Activated naive CD8-positive, alpha-beta T cell treated with anti-CD3 and anti-CD28 coated beads, Interleukin-2, amount 50 U/mL, for 24 hours (primary cell): ENCODE results near the gene PDE4D.

Source experiments
- ATAC-seq: fragments of 150-1000 bp; cut with Tn5 transposase; one replicate; pipeline ENCODE4 v1.10.0; 2021
- DNase-seq: peaks from one replicate; pipeline ENCODE4 v3.0.0; 2021
- H3K27ac Mint-ChIP-seq: one replicate; pipeline ENCODE4 v1.8.0; 2021; ENCODE audit warnings: mild to moderate bottlenecking, mixed read lengths
- H3K27me3 Mint-ChIP-seq: one replicate; pipeline ENCODE4 v1.8.0; 2021; ENCODE audit warnings: mixed read lengths
- H3K36me3 Mint-ChIP-seq: one replicate; pipeline ENCODE4 v1.8.0; 2021; ENCODE audit warnings: low read depth, mixed read lengths
- H3K4me1 Mint-ChIP-seq: one replicate; pipeline ENCODE4 v1.8.0; 2021; ENCODE audit warnings: mixed read lengths
- H3K4me3 Mint-ChIP-seq: one replicate; pipeline ENCODE4 v1.8.0; 2021; ENCODE audit warnings: mild to moderate bottlenecking, moderate library complexity, mixed read lengths
- H3K9me3 Mint-ChIP-seq: one replicate; pipeline ENCODE4 v1.8.0; 2021; ENCODE audit warnings: mixed read lengths

PDE4D gene

GRCh38 chr5:59532979-59533729, 360.4 kb downstream of the PDE4D start:
- H3K27me3 Mint-ChIP-seq, result no peaks in the 10 kb centered on the region
- ATAC-seq, result no peak
- H3K4me3 Mint-ChIP-seq, result no peak overlapping the region
- H3K36me3 Mint-ChIP-seq, result no peaks in the 10 kb centered on the region
- no peaks in the 10 kb centered on the region for H3K4me1 Mint-ChIP-seq
- DNase-seq, result no peak
- H3K9me3 Mint-ChIP-seq, result no peaks in the 10 kb centered on the region
- H3K27ac Mint-ChIP-seq, result no peak overlapping the region

GRCh38 chr5:59529239-59529638, 364.3 kb downstream of the PDE4D start:
- no peaks in the 10 kb centered on the region for H3K36me3 Mint-ChIP-seq
- H3K4me3 Mint-ChIP-seq, result no peak overlapping the region
- DNase-seq (no peak), ATAC-seq (no peak)
- no peaks in the 10 kb centered on the region for H3K27me3 Mint-ChIP-seq
- peaks cover 2% of the 10 kb centered on the region for H3K9me3 Mint-ChIP-seq
- no peaks in the 10 kb centered on the region for H3K4me1 Mint-ChIP-seq
- no peak overlapping the region for H3K27ac Mint-ChIP-seq

DNA sequence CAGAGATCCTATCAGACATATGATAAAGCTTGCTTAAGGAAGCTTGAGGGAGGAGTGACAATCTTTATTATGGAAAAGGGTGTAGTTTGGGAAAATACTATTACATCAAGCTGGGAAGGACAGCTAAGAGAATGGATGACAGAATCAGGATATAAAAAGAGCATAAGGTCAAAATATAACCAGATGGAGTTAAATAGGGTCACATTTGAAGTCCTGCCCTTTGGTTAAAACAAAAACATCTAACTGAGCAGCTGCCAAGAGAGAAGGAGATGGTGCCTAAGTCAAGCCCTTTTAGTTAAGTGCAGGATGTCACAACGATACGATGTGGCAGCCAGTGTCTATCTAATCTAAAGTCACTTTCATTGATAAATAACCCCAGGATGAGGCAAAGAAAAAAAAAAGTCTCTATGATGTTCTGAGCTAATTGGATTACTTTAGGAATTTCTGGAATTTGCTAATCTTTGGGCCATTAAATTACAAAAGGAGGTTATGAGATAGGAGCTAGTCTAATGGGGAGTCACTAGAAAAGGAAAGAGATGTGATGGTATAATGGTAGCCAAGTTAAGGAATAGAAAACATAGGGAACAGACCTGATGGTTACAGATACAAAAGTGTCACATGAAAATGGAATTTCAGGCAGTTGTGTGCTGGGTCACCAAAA, 365.2 kb downstream of the PDE4D start:
- Mint-ChIP-seq H3K9me3 (peaks cover 9% of the 10 kb centered on the region), H3K4me1 (no peaks in the 10 kb centered on the region), H3K36me3 (no peaks in the 10 kb centered on the region), H3K27ac (no peak overlapping the region), H3K4me3 (no peak overlapping the region), H3K27me3 (no peaks in the 10 kb centered on the region)
- DNase-seq (no peak), ATAC-seq (no peak)

- H3K27me3 Mint-ChIP-seq, result no peaks in the 10 kb centered on the region
- ATAC-seq (no peak), DNase-seq (no peak)
- H3K4me3 Mint-ChIP-seq, result no peak overlapping the region
- H3K27ac Mint-ChIP-seq, result no peak overlapping the region
- no peaks in the 10 kb centered on the region for H3K4me1 Mint-ChIP-seq
- no peaks in the 10 kb centered on the region for H3K36me3 Mint-ChIP-seq
- H3K9me3 Mint-ChIP-seq, result peaks cover 9% of the 10 kb centered on the region
Observed at GRCh38 chr5:59525957-59526356, 367.6 kb downstream of the PDE4D start.

- H3K27ac Mint-ChIP-seq, result no peak overlapping the region
- H3K4me3 Mint-ChIP-seq, result no peak overlapping the region
- H3K27me3 Mint-ChIP-seq, result no peaks in the 10 kb centered on the region
- no peaks in the 10 kb centered on the region for H3K4me1 Mint-ChIP-seq
- DNase-seq (no peak), ATAC-seq (no peak)
- no peaks in the 10 kb centered on the region for H3K36me3 Mint-ChIP-seq
- peaks cover 9% of the 10 kb centered on the region for H3K9me3 Mint-ChIP-seq
Observed at GRCh38 chr5:59525311-59525710, 368.2 kb downstream of the PDE4D start.

- Mint-ChIP-seq H3K4me1 (no peaks in the 10 kb centered on the region), H3K27ac (no peak overlapping the region), H3K36me3 (no peaks in the 10 kb centered on the region), H3K27me3 (no peaks in the 10 kb centered on the region), H3K4me3 (no peak overlapping the region), H3K9me3 (peaks cover 9% of the 10 kb centered on the region)
- no peak for DNase-seq
- no peak for ATAC-seq
Observed at GRCh38 chr5:59522201-59522831, 371.2 kb downstream of the PDE4D start.

GRCh38 chr5:59521476-59521875, 372.1 kb downstream of the PDE4D start:
- no peaks in the 10 kb centered on the region for H3K36me3 Mint-ChIP-seq
- H3K27ac Mint-ChIP-seq, result no peak overlapping the region
- no peak overlapping the region for H3K4me3 Mint-ChIP-seq
- H3K27me3 Mint-ChIP-seq, result no peaks in the 10 kb centered on the region
- no peak for ATAC-seq
- DNase-seq, result no peak
- H3K9me3 Mint-ChIP-seq, result peaks cover 9% of the 10 kb centered on the region
- no peaks in the 10 kb centered on the region for H3K4me1 Mint-ChIP-seq

- DNase-seq, result no peak
- no peak for ATAC-seq
- H3K27ac Mint-ChIP-seq, result no peak overlapping the region
- H3K27me3 Mint-ChIP-seq, result no peaks in the 10 kb centered on the region
- no peak overlapping the region for H3K4me3 Mint-ChIP-seq
- H3K4me1 Mint-ChIP-seq, result no peaks in the 10 kb centered on the region
- no peaks in the 10 kb centered on the region for H3K36me3 Mint-ChIP-seq
- peaks cover 8% of the 10 kb centered on the region for H3K9me3 Mint-ChIP-seq
Observed at GRCh38 chr5:59519338-59519737, 374.2 kb downstream of the PDE4D start.

- H3K27me3 Mint-ChIP-seq, result no peaks in the 10 kb centered on the region
- no peaks in the 10 kb centered on the region for H3K4me1 Mint-ChIP-seq
- ATAC-seq (no peak), DNase-seq (no peak)
- H3K9me3 Mint-ChIP-seq, result no peaks in the 10 kb centered on the region
- H3K27ac Mint-ChIP-seq, result no peak overlapping the region
- no peak overlapping the region for H3K4me3 Mint-ChIP-seq
- H3K36me3 Mint-ChIP-seq, result no peaks in the 10 kb centered on the region
Observed at GRCh38 chr5:59517926-59518585, 375.5 kb downstream of the PDE4D start.

GRCh38 chr5:59516161-59516560, 377.4 kb downstream of the PDE4D start:
- H3K9me3 Mint-ChIP-seq, result no peaks in the 10 kb centered on the region
- no peak for DNase-seq
- H3K27me3 Mint-ChIP-seq, result no peaks in the 10 kb centered on the region
- no peak overlapping the region for H3K27ac Mint-ChIP-seq
- H3K4me1 Mint-ChIP-seq, result no peaks in the 10 kb centered on the region
- no peaks in the 10 kb centered on the region for H3K36me3 Mint-ChIP-seq
- no peak overlapping the region for H3K4me3 Mint-ChIP-seq
- ATAC-seq, result no peak

- ATAC-seq (no peak), DNase-seq (no peak)
- H3K9me3 Mint-ChIP-seq, result no peaks in the 10 kb centered on the region
- no peaks in the 10 kb centered on the region for H3K36me3 Mint-ChIP-seq
- H3K4me1 Mint-ChIP-seq, result peaks cover 1% of the 10 kb centered on the region
- H3K4me3 Mint-ChIP-seq, result no peak overlapping the region
- H3K27me3 Mint-ChIP-seq, result no peaks in the 10 kb centered on the region
- H3K27ac Mint-ChIP-seq, result no peak overlapping the region
Observed at GRCh38 chr5:59506285-59506877, 387.1 kb downstream of the PDE4D start.

DNA sequence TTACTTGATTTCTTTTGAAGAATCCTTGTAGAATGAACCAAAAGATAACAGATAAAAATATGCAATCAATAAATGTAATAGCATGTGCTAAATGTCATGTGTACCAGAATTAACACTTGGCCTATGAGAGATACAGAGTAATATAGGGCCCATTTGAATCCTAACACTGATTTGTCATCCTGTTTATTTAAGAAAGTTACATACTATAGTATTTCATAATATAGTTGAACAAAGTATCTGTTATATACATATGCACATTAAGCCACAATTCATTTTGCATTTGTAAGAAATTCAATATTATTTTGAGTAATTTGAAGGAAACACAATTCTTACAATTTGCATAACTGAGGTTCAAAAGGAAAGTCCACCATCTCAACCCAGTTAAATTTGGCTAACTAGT, 389.5 kb downstream of the PDE4D start:
- Mint-ChIP-seq H3K4me3 (no peak overlapping the region), H3K27me3 (peaks cover 3% of the 10 kb centered on the region), H3K9me3 (no peaks in the 10 kb centered on the region), H3K27ac (no peak overlapping the region), H3K4me1 (peaks cover 1% of the 10 kb centered on the region), H3K36me3 (no peaks in the 10 kb centered on the region)
- no peak for DNase-seq
- no peak for ATAC-seq

- no peak for ATAC-seq
- Mint-ChIP-seq H3K4me1 (peaks cover 1% of the 10 kb centered on the region), H3K27me3 (peaks cover 3% of the 10 kb centered on the region), H3K9me3 (no peaks in the 10 kb centered on the region), H3K4me3 (no peak overlapping the region), H3K36me3 (no peaks in the 10 kb centered on the region), H3K27ac (no peak overlapping the region)
- no peak for DNase-seq
Observed at GRCh38 chr5:59503220-59503619, 390.3 kb downstream of the PDE4D start.

DNA sequence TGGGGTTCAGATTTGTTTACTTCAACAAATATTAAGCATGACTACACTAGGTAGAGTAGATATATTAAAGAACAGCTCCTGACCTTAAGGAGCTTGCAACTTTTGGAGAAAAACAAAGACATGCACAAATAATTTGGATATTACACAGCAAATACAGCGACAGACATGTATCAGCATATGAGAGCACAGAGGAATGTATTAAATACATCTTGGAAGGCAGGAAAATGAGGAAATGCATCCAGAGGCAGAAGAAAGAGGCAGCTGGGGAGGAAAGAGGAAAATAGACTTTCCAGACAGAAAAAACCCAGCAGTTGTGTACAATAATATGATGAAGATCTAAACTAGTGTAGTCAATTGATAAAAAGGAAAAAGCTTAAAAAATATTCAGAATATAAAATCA, 392.2 kb downstream of the PDE4D start:
- ATAC-seq, result no peak
- H3K4me1 Mint-ChIP-seq, result peaks cover 1% of the 10 kb centered on the region
- no peak overlapping the region for H3K4me3 Mint-ChIP-seq
- H3K9me3 Mint-ChIP-seq, result no peaks in the 10 kb centered on the region
- no peak overlapping the region for H3K27ac Mint-ChIP-seq
- no peaks in the 10 kb centered on the region for H3K36me3 Mint-ChIP-seq
- DNase-seq, result no peak
- peaks cover 10% of the 10 kb centered on the region for H3K27me3 Mint-ChIP-seq
